Endothelial cell of umbilical vein (primary cell): ENCODE results near the gene ZNF786. TPM values are rescaled to one million over a fixed set of nuclear protein-coding genes. Genes with fewer than 3 reads are reported as not detected.

Experiments
- BruUV-seq: library from RNA; stranded (reverse); fragments of 400-500 nt; replicated peaks from 2 replicates; lab custom pipeline; 2021; lab: Mats Ljungman, UMichigan
- CTCF ChIA-PET: fragments of 300-600, 350-600 bp; sonication (Branson Sonifier 250); formaldehyde crosslinking; loops from one replicate; lab custom pipeline; 2021; ENCODE audit warnings: antibody characterized with exemption, inconsistent platforms; lab: Charles Lee
- POLR2A ChIA-PET: fragments of 300-600, 350-600 bp; sonication (Branson Sonifier 250); formaldehyde crosslinking; loops from one replicate; lab custom pipeline; 2021; ENCODE audit warnings: antibody characterized with exemption, inconsistent platforms; lab: Charles Lee
- DNase-seq: peaks from one replicate; pipeline ENCODE4 v3.0.0-alpha.2; 2011; ENCODE audit warnings: low read depth, low spot score
- FAIRE-seq: peaks from 2 replicates; lab custom pipeline; 2011; peaks lifted over from hg19 to GRCh38; lab: Jason Lieb, UNC
- H2AFZ ChIP-seq: 2 replicates; pipeline ENCODE4 v1.6.0; 2012; ENCODE audit warnings: low read depth, low read length, control low read depth, inconsistent platforms
- H3K27ac ChIP-seq: 2 replicates; pipeline ENCODE4 v1.5.1; 2011; ENCODE audit warnings: low read depth, mild to moderate bottlenecking, control low read depth, low read length, moderate library complexity; ENCODE audit not compliant: insufficient read depth
- H3K27me3 ChIP-seq, 2 experiments: 2 replicates each; pipeline versions ENCODE4 v1.6.0 to v1.6.1; 2011; ENCODE audit warnings: low read length in 2 of 2, mixed read lengths in 1 of 2; ENCODE audit not compliant: control insufficient read depth in 2 of 2, insufficient read depth in 2 of 2
- H3K36me3 ChIP-seq, 2 experiments: 2 replicates in 1 of 2; 3 replicates in 1 of 2; pipeline ENCODE4 v1.5.1; 2011; ENCODE audit warnings: low read length in 2 of 2, mild to moderate bottlenecking in 1 of 2, moderate library complexity in 1 of 2; ENCODE audit not compliant: control insufficient read depth in 2 of 2, insufficient read depth in 2 of 2; ENCODE audit errors: extremely low read depth in 1 of 2
- H3K4me1 ChIP-seq: 3 replicates; pipeline ENCODE4 v1.5.1; 2011; ENCODE audit warnings: mild to moderate bottlenecking, low read length; ENCODE audit not compliant: control insufficient read depth, insufficient read depth; ENCODE audit errors: extremely low read depth
- H3K4me2 ChIP-seq: 2 replicates; pipeline ENCODE4 v1.6.1; 2011; ENCODE audit warnings: low read length, control low read depth, mixed read lengths; ENCODE audit not compliant: insufficient read depth
- H3K4me3 ChIP-seq, 3 experiments: fragments of 200-600 bp in 1 of 3; sonication (generic), shearing (Covaris generic) in 1 of 3; replicated peaks in 1 of 3; 2 replicates each; pipeline ENCODE4 v1.5.1; 2011 to 2016; ENCODE audit warnings: control low read depth in 3 of 3, low read length in 3 of 3, mild to moderate bottlenecking in 2 of 3, inconsistent platforms in 1 of 3, low read depth in 1 of 3, moderate library complexity in 1 of 3; ENCODE audit not compliant: insufficient read depth in 1 of 3
- H3K79me2 ChIP-seq: 2 replicates; pipeline ENCODE4 v1.6.0; 2012; ENCODE audit warnings: low read length, inconsistent platforms; ENCODE audit not compliant: control insufficient read depth, insufficient read depth
- H3K9ac ChIP-seq: replicated peaks from 2 replicates; pipeline ENCODE3; 2011; ENCODE audit warnings: low read length, control low read depth; ENCODE audit not compliant: insufficient read depth; ENCODE audit errors: extremely low read depth
- H3K9me1 ChIP-seq: replicated peaks from 3 replicates; pipeline ENCODE4 v1.6.0; 2011; ENCODE audit warnings: mild to moderate bottlenecking, low read length; ENCODE audit not compliant: control insufficient read depth, insufficient read depth; ENCODE audit errors: extremely low read depth
- H3K9me3 ChIP-seq: replicated peaks from 2 replicates; pipeline ENCODE4 v1.5.1; 2012; ENCODE audit warnings: low read length, inconsistent platforms; ENCODE audit not compliant: control insufficient read depth, insufficient read depth
- H4K20me1 ChIP-seq: replicated peaks from 2 replicates; pipeline ENCODE3; 2011; ENCODE audit warnings: mild to moderate bottlenecking, low read length; ENCODE audit not compliant: control insufficient read depth, insufficient read depth; ENCODE audit errors: extremely low read depth
- CTCF ChIP-seq, 2 donors: IDR thresholded peaks; 1 replicate in 1 of 2; 2 replicates in 1 of 2; pipeline ENCODE4 v1.5.1; 2011; ENCODE audit warnings: low read length in 2 of 2, mild to moderate bottlenecking in 2 of 2, moderate library complexity in 2 of 2, control low read depth in 1 of 2, inconsistent platforms in 1 of 2, low read depth in 1 of 2; ENCODE audit not compliant: insufficient read depth in 1 of 2; ENCODE audit errors: extremely low read depth in 1 of 2
- EZH2 ChIP-seq: IDR thresholded peaks from 2 replicates; pipeline ENCODE4 v1.6.1; 2012; ENCODE audit warnings: borderline replicate concordance, low read depth, mild to moderate bottlenecking, moderate library complexity, low read length, inconsistent platforms; ENCODE audit not compliant: severe bottlenecking
- FOS ChIP-seq: IDR thresholded peaks from 2 replicates; pipeline ENCODE4 v1.6.1; 2011; ENCODE audit warnings: mild to moderate bottlenecking, low read length, moderate library complexity, borderline replicate concordance; ENCODE audit not compliant: insufficient read depth
- GATA2 ChIP-seq: IDR thresholded peaks from 2 replicates; pipeline ENCODE4 v1.7.0; 2011; ENCODE audit warnings: low read depth, mild to moderate bottlenecking, moderate library complexity, mixed read lengths, low read length; ENCODE audit not compliant: insufficient read length, insufficient read depth
- JUN ChIP-seq: IDR thresholded peaks from 2 replicates; pipeline ENCODE4 v1.6.1; 2011; ENCODE audit warnings: borderline replicate concordance, low read depth; ENCODE audit not compliant: insufficient read length, insufficient read depth
- MAX ChIP-seq: IDR thresholded peaks from 2 replicates; pipeline ENCODE4 v1.6.1; 2011; ENCODE audit not compliant: insufficient read depth, insufficient read length
- MYC ChIP-seq: IDR thresholded peaks from one replicate; pipeline ENCODE4 v1.6.1; 2011; ENCODE audit warnings: mild to moderate bottlenecking, low read depth, low read length
- POLR2A ChIP-seq: IDR thresholded peaks from 2 replicates; pipeline ENCODE4 v1.6.1; 2012; ENCODE audit warnings: low read depth, mild to moderate bottlenecking, control low read depth, low read length
- POLR2AphosphoS5 ChIP-seq: IDR thresholded peaks from 2 replicates; pipeline ENCODE4 v1.6.1; 2012; ENCODE audit warnings: low read depth, mild to moderate bottlenecking, control low read depth, low read length, moderate library complexity; ENCODE audit not compliant: insufficient read depth
- dilution Hi-C: fragments of 300-500 bp; cut with MboI; formaldehyde crosslinking; loops from one replicate; pipeline ENCODE4 v1.15.0; 2019; ENCODE audit warnings: low sequenced_read_pairs; ENCODE audit not compliant: extremely low pct_ligation_motif_present
- intact Hi-C: fragments of 100-400 bp; cut with micrococcal nuclease; formaldehyde crosslinking; loops from one replicate; pipeline ENCODE4 v1.10.0; 2022
- polyA plus RNA-seq, 4 experiments: library from polyadenylated mRNA; depleted of rRNA in 3 of 4; stranded (reverse) in 3 of 4; unstranded in 1 of 4; fragments of >200 nt; gene quantifications; 2 replicates each; pipeline versions ENCODE4 v1.2.1 to v1.2.3, GENCODE V29; 2011 to 2012; ENCODE audit warnings: missing spikeins in 1 of 4
- total RNA-seq: library from RNA; stranded (reverse); gene quantifications from 2 replicates; pipeline ENCODE4 v1.2.3, GENCODE V29; 2021

Gene ZNF786
- total and polyA plus RNA-seq, 2 donors (not counting 3 experiments of a cell fraction or from before 2014, with no cell fraction given), result 2.8 to 5.9 TPM

GRCh38 chr7:149125189-149125862 is 34.8 kb upstream of the ZNF786 start:
- TF ChIP-seq FOS, result no peak
- no peak for TF ChIP-seq MYC
- no peak for TF ChIP-seq EZH2
- TF ChIP-seq MAX, result no peak
- TF ChIP-seq JUN, result no peak
- no peak for TF ChIP-seq POLR2A
- TF ChIP-seq CTCF (IDR thresholded peaks at IDR 0.05; ENCODE audit: extremely low read depth in 1 of 2, insufficient read depth in 1 of 2, low read depth in 1 of 2, low read length in 2 of 2), result no peak
- TF ChIP-seq GATA2, result no peak
- no peak for TF ChIP-seq POLR2AphosphoS5
- Histone ChIP-seq H3K9me3 (no peaks in the 10 kb centered on the region), H3K27ac (peak overlapping the region; percentile 39), H3K4me3 (peak overlapping the region; percentile 56 to 96 (median 86)), H3K4me2 (peak overlapping the region; percentile 96), H2AFZ (peak overlapping the region; percentile 60), H3K9me1 (no peaks in the 10 kb centered on the region), H3K36me3 (no peaks in the 10 kb centered on the region), H3K79me2 (peaks cover 13% of the 10 kb centered on the region), H3K27me3 (no peaks in the 10 kb centered on the region), H3K9ac (peak overlapping the region; percentile 54), H4K20me1 (no peaks in the 10 kb centered on the region), H3K4me1 (peaks cover 13% of the 10 kb centered on the region)
- CTCF ChIA-PET, result interaction anchor here (0.6 to 3.8 kb wide), 12 partner anchors 10 to 371 kb away, joined by 3 to 61 read pairs (median 4); partner anchors contain the start of genes ZNF282 and ZNF398
- DNase-seq, result no peak
- no peak for FAIRE-seq
- intact Hi-C loops (loop anchor here (5.0 to 10.0 kb wide), 2 partner anchors 337 to 369 kb away; partner anchors contain the start of genes ZNF746 and ZNF777), dilution Hi-C loops (no loop called here)
- POLR2A ChIA-PET, result interaction anchor here (0.8 to 0.9 kb wide), 2 partner anchors 22 to 59 kb away, joined by 3 read pairs; partner anchors contain the start of gene ZNF398
- BruUV-seq, result TSS peak; percentile 42
